Measurements from ENCODE around the gene MVB12B. TPM values are rescaled to one million over a fixed set of nuclear protein-coding genes. Genes with fewer than 3 reads are reported as not detected.

MVB12B gene
- polyA plus RNA-seq, 1 experiment = 4.4 TPM

GRCh38 chr9:126496181-126496576 lies 169.6 kb downstream of the MVB12B start:
- no peak for DNase-seq (ENCODE audit: low read depth, low spot score)
- no peaks in the 10 kb centered on the region; the same call in 1 of the 2 replicates for H3K9me3 ChIP-seq (ENCODE audit: control insufficient read depth, insufficient read depth, low read length)
- ChIA-PET CTCF (interaction anchor here (6.7 kb wide), 1 partner anchor 16 kb away, joined by 59 read pairs; no protein-coding TSS in a partner anchor), POLR2A (no interaction called here)
- H3K4me3 ChIP-seq (ENCODE audit: low read depth, low read length) = no peak overlapping the region
- TF ChIP-seq CTCF (IDR thresholded peaks at IDR 0.05; ENCODE audit: low read depth, low read length) = no peak
- H3K27me3 ChIP-seq (ENCODE audit: control insufficient read depth, insufficient read depth, low read length) = peaks cover 2% of the 10 kb centered on the region
- no peak overlapping the region for H3K27ac ChIP-seq (ENCODE audit: low read depth, low read length)

GRCh38 chr9:126496781-126497659 lies 170.4 kb downstream of the MVB12B start:
- DNase-seq (ENCODE audit: low read depth, low spot score) = no peak
- no peaks in the 10 kb centered on the region; the same call in 1 of the 2 replicates for H3K9me3 ChIP-seq (ENCODE audit: control insufficient read depth, insufficient read depth, low read length)
- ChIA-PET POLR2A (no interaction called here), CTCF (interaction anchor here (5.2 to 6.9 kb wide), 3 partner anchors 15 to 285 kb away, joined by 55 to 101 read pairs (median 59); no protein-coding TSS in a partner anchor)
- TF ChIP-seq CTCF (IDR thresholded peaks at IDR 0.05; ENCODE audit: low read depth, low read length) = no peak
- no peak overlapping the region for H3K27ac ChIP-seq (ENCODE audit: low read depth, low read length)
- H3K27me3 ChIP-seq (ENCODE audit: control insufficient read depth, insufficient read depth, low read length) = peaks cover 2% of the 10 kb centered on the region
- no peak overlapping the region for H3K4me3 ChIP-seq (ENCODE audit: low read depth, low read length)

- Histone ChIP-seq H3K4me3 (ENCODE audit: low read depth, low read length) (no peak overlapping the region), H3K27ac (ENCODE audit: low read depth, low read length) (no peak overlapping the region), H3K27me3 (ENCODE audit: control insufficient read depth, insufficient read depth, low read length) (peaks cover 2% of the 10 kb centered on the region), H3K9me3 (ENCODE audit: control insufficient read depth, insufficient read depth, low read length) (no peaks in the 10 kb centered on the region; the same call in 1 of the 2 replicates)
- ChIA-PET POLR2A (no interaction called here), CTCF (interaction anchor here (0.7 to 6.9 kb wide), 8 partner anchors 10 to 284 kb away, joined by 3 to 101 read pairs (median 10); no protein-coding TSS in a partner anchor)
- DNase-seq (ENCODE audit: low read depth, low spot score) = no peak
- TF ChIP-seq CTCF (IDR thresholded peaks at IDR 0.05; ENCODE audit: low read depth, low read length) = no peak
Observed at GRCh38 chr9:126497660-126498275, 171.1 kb downstream of the MVB12B start.

- CTCF ChIA-PET = interaction anchor here (0.7 to 6.9 kb wide), 19 partner anchors 7 to 353 kb away, joined by 3 to 101 read pairs (median 6); no protein-coding TSS in a partner anchor
- Histone ChIP-seq H3K9me3 (ENCODE audit: control insufficient read depth, insufficient read depth, low read length) (no peaks in the 10 kb centered on the region; the same call in 1 of the 2 replicates), H3K27ac (ENCODE audit: low read depth, low read length) (no peak overlapping the region), H3K4me3 (ENCODE audit: low read depth, low read length) (no peak overlapping the region), H3K27me3 (ENCODE audit: control insufficient read depth, insufficient read depth, low read length) (peaks cover 2% of the 10 kb centered on the region)
- no peak for DNase-seq (ENCODE audit: low read depth, low spot score)
- POLR2A ChIA-PET = no interaction called here
- TF ChIP-seq CTCF (IDR thresholded peaks at IDR 0.05; ENCODE audit: low read depth, low read length) = no peak
Observed at GRCh38 chr9:126498331-126498730, 171.7 kb downstream of the MVB12B start.

All from AG04450 (cell line).